GM19239 (cell line): ENCODE measurements around the gene CHKA.

Experiments
- DNase-seq: peaks from one replicate; pipeline ENCODE4 v3.0.0; 2011; ENCODE audit warnings: low spot score; ENCODE audit not compliant: insufficient read length
- FAIRE-seq: peaks from 2 replicates; lab custom pipeline; 2011; peaks lifted over from hg19 to GRCh38; lab: Jason Lieb, UNC

Gene CHKA

GRCh38 chr11:68007498-68008380, 113.4 kb downstream of the CHKA start:
- FAIRE-seq (no peak), DNase-seq (no peak)

- FAIRE-seq (no peak), DNase-seq (no peak)
These were observed 114.5 kb downstream of the CHKA start for GRCh38 chr11:68006606-68007166.

GRCh38 chr11:68004551-68005335, 116.4 kb downstream of the CHKA start:
- no peak for FAIRE-seq

GRCh38 chr11:68003846-68004550, 117.2 kb downstream of the CHKA start, which contains the start of gene UNC93B1:
Gene UNC93B1 (minus strand): TSS chr11:68004097. CDS start chr11:68004043, 54 bp downstream.
- FAIRE-seq: peak; percentile 70

More at GRCh38 chr11:68004551-68005335, 116.4 kb downstream of the CHKA start:
- DNase-seq: no peak

GRCh38 chr11:68002938-68003845, 118.0 kb downstream of the CHKA start:
- peak; percentile 42 for FAIRE-seq
- no peak for DNase-seq

More at GRCh38 chr11:68003846-68004550, 117.2 kb downstream of the CHKA start, which contains the start of gene UNC93B1:
- DNase-seq: peak; percentile 90
